HuH-7.5 (cell line): ENCODE measurements around the gene CBFA2T3.

Experiments used
- DNase-seq: peaks from one replicate; pipeline ENCODE4 v3.0.0; 2011; ENCODE audit warnings: low spot score

The CBFA2T3 gene

DNA sequence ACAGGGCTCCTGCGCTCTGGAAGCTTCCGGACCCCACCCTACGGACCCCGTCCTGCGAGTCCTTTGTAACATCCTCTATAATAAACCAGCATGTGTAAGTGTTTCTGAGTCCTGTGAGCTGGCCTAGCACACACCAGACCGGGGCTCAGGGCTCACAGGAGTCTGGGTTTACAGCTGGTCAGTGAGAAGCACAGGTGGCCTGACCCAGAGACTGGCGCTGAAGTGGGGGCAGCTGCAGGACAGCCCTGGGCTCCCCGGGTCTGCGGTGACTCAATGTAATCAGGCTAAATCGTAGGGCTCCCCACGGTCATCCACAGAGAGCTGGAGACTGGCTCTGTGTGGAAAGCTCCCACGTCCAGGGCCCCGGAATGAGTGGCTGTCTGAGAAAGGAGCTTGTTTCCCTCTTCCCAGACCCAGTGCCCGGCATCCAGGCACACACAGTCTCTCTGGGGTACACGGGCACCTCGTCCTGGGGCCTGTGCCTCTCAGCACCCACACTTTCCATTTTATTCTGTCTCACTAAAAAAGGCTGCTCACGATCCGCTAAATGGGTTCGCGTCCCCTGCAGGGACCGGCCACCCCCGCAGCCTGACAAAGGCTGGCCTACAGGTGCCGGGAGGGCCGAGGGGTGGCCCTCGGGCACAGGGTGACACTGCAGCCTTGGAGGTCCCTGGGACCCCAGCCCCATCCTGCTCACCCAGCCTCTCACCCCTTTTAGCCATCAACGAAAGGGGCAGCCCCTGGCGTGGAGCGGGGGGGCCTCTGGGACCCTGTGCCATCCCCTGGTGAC lies 18.9 kb upstream of the CBFA2T3 start:
- DNase-seq, result no peak

DNA sequence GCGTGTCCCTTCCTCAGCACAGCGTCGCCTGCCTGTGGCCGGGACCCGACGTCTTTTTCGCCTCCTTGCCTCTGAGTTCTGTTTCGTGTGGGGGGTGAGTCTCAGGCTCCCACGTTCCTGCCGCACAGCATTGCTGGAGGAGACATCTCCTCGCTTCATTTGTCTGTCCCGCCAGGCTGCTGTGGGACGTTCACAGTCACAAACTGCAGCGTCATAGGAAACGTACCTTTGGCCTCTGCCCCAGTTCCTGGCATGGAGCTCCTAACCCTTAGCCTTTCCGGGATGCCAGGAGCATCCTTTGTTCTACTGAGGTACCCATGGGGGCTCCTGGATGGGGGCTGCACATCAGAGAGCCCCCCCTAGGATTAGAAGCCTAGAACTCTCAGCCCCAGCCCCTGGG lies 18.2 kb upstream of the CBFA2T3 start:
- no peak for DNase-seq

DNA sequence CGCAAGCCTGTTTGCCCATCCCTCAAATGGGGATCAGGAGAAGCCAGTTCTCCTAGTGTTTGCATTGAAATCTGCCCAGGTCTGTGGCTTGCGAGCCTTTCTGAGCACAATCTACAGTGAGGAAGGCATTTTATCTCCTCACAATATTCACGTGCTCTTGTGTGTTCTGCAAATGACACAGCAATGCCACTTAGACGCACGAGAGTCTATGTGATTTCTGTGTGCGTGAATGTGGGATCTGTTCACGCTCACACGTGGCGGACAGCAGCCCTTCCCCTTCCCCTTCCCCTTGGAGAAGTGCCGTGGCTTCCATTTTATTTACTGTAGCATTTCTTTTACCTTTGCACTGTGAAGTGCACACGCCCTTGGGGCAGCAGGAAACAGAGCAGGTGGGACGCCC lies 17.7 kb upstream of the CBFA2T3 start:
- no peak for DNase-seq

DNA sequence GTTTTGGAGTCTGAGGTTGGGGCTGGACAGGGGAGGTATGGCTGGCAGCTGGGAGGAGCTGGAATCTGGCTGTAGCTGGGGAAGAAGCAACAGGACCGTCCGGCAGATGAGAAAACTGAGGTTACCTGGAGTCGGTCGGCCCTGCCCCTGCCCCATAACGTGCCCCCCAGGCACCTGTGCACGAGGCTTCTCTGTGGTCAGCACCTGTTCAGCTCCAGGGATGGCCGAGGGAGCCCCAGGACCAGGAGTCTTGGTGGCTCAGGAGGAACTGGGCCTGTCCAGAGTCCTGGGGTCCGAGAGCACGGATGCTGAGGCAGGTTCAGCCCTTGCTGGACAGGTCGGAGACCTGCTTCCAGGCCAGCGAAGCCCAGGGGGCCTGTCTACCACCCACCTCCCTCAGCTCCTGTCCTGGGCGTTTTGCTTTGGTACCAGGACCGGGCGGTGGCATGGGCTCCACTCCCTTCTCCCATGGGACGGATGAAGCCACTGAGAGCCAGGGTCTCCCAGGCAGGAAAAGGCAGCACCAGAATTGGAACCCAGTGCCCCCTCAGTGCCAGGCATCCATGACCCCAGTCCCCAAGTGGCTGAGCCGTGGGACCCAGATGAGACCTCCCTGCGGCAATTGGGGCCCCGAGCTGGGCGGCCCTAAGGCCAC lies 17.1 kb upstream of the CBFA2T3 start:
- DNase-seq, result no peak

DNA sequence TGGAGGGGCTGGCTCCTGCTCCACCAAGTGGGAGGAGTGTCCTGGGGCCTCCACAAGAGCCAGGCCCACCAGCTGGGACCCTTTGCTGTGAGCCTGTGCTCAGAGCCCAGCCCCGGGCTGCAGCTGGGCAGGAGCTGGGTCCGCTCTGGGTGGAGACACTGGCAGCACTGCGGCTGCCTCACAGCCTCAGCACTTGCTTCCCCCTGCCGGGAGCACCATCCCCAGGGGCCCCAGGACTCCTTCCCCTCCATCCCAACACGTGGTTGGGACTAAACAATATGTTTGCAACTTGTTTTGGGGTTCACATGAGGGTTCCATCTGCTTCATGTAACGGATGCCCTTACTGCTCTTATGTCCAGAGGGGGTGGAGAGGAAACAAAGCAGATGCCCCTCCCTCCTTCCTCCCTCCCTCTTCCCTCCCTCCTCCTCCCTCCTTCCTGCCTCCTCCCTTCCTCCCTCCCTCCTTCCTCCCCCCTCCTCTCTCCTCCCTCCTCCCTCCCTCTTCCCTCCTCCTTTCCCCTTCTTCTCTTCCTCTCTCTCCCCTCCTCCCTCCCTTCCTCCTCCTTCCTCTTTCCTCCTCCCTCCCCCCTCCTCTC lies 16.3 kb upstream of the CBFA2T3 start:
- DNase-seq, result no peak

DNA sequence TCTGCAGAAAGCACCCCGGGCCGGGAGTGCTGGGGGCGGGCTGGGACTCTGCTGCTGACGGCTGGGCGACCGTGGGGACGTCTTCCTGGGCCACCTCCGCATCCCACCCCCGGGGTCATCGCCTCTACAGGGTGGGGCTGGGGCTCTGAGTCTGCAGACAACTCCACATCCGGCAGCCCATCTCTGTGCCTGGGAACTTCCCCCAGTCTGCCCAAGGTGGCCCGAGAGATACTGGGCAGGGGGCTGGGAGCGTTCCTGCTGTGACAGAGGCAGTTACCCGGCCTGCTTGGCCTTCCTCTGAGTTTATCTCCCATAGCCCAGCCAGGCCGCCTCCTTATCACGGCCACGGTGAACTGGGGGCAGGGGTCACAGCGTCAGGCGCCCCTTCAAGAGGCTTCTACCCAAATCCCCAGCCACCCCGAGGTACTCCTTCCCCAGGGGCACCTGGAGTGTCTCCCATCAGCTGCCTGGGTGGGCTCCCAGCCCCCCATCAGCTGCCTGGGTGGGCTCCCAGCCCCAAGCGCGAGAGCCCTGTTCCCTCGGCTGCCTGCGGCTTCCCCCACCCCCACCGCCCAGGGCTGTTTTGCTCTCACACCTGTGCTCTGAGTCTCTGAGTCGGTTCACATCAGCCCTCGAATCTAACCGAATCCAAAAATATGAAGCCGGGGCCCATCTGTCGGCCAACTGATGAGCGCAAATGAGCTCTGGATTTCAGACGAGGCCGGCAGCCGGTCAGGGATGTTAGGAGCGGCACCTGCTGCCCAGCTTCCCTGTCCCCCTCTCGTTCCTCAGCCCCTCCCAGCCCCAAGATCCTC lies 15.6 kb upstream of the CBFA2T3 start:
- DNase-seq, result no peak

DNA sequence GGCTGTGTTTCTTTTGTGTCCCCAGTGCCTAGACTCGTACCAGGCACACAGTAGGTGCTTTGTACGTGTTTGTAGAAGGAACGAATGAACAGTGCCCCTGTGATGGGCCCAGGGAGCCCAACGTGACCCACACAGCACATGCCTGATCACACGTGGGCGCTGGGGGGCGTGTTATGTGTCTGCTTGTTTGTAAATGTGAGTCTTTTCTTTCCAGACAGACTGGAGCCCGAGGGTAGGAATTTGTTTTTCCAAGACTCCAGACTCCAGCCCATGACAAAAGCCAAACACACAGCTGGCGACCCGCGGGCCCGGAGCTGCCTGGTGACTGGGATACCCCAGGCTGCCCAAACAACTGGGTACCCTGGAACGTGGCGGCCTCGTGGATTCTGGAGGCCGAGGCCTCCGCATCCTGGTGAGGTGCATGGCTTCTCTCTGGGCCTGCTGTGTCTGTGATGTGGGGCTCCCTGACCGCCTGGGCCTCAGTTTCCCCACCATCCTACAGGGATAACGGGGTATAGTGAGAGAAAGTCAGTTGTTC lies 14.9 kb upstream of the CBFA2T3 start:
- DNase-seq, result no peak

DNA sequence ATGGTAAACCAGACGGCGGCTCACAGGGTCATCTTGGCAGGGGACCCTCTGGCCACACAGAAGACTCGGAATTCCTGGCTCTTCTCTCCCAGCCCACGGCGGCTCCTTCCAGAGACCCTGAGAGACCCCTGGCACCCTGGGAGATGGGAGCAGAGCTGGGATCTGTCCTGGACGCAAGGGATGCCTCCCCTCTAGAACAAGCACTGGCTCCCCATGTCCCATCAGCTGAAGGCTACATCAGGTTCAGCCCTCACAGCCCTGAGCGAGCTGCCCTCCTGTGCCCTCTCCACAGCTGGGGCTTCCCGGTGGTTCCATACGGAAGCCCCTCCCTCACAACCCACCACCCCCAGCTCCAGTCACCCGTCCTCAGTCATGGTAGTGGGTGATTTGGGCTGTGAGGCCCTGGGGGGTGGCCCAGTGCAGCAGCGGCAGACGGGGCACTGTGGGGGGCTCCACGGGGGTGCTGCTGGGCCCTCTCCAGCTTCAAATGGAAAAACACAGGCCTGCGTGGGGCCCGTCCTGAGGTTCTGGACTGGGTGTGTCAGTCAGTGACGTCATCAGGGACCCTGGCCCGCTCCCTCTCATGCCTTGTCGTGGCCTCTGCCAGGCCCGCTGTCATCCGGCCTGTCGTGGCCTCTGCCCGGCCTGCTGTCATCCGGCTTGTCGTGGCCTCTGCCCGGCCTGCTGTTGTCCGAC lies 13.0 kb upstream of the CBFA2T3 start:
- no peak for DNase-seq

DNA sequence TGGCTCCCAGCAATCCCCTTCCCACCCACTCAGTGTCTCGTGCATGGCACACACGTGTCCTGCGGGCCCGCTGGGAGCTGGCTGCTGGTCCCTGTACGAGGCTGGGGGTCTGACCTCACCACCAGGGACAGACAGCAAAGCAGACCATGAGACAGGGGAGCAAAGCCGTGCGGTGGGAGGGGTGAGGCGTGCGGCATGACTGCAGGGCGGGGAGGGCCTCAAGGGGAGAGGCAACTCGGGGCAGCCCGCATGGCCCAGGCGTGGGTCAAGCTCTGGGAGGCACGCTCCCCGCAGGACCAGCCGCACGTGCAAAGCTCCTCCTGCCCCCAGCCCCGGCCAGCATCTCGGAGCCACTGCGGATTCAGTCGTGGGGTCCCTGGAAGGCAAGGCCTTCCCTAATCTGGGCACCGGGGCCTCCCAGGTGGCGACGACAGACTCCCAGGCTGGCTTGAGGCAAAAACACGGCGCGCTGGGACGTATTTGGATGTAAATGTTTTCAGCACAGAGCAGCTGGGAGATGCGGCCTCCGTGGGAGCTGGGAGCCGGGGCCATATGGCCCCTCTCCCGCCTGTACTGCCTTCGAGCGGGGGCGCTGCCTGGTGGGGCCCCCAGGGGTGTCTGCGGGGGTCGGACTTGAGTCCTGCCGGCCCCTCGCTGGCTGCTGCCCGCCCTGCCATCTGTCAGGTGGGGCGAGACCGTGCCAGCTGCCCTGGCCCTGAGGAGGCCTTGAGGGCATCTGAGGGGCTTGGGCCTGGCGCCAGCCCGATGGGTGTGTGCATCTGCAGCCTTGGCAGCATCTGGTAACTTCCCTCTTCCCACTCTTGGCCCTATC lies 12.2 kb upstream of the CBFA2T3 start:
- DNase-seq, result no peak

DNA sequence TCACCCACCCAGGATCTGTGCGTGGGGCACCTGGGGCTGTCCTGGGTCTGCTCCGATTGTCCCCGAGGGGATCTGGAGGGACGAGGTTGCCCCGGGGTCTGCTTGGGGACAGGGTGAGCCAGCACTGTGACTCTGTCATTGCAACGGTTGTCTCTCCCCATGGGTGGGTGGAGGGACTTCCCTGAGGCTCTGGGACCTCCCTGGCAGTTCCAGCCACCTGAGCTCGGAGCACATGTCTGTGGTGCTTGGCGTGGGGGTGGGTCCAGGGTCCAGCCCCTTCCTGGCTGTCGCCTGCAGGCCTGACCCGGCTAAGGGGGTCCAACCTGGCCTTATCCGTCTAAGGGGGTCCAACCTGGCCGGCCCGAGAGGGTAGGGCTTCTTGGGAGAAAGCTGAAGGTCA lies 8.5 kb upstream of the CBFA2T3 start:
- no peak for DNase-seq

DNA sequence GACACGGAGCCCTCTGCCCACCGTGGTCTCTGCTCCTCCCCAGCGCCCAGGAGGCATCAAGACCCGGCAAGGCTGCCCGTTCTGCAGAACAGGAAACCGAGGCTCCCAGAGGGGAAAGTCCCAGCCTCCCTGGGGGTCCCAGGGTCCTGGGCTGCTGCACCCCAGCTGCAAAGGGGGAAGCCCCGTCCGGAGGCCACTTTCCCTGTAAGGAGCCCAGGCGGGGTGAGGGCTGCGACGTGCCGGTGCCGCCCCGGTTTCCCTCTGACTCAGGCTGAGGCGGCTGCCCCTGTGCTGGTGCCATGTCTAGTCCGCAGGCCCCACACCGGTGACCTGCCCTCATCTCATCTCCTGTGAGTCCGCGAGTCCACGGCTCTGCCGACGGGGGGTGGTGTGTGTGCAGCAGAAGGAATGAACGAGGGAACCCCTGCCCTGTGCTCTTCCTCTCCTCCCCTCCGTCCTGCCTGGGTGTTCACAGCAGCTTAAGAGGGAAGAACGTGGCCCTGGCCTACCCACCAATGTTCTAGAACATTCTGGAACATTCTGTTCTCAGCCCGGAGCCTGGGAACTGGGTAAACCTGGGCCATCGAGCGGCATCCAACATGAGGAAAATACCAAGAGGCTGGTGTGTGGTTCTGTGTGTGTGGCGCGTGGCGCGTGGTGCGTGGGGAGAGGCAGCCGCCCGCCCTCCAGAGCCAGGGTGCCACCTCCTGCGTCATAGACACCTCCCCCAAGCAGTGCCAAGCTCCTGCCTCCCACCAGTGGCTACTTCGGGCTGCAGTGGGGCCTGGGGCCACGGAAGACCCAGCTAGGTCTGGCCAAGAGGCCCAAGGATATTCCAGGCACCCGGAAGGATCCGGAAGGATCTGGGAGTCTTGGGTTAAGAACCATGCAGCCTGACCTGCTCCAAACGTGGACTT lies 7.0 kb upstream of the CBFA2T3 start:
- DNase-seq, result no peak

DNA sequence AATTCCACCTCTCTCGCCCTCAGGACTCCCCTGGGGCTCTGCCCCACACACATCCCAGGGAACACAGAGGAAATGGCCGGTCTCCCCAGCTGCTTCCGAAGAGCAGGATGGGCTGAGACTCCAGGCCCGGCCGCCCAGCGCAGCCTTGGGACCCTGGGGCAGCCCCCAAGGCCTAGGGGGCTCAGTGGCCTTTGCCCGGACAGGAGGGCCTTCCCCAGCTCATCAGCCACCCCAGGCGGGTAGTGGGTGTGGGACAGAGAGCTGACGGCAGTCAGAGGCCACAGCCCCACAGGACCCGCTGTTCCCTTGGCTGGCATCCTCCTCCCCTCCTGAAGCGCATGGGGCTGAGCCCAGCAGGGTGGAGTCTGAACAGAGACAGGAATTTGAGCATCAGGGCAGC lies 6.2 kb upstream of the CBFA2T3 start:
- no peak for DNase-seq

DNA sequence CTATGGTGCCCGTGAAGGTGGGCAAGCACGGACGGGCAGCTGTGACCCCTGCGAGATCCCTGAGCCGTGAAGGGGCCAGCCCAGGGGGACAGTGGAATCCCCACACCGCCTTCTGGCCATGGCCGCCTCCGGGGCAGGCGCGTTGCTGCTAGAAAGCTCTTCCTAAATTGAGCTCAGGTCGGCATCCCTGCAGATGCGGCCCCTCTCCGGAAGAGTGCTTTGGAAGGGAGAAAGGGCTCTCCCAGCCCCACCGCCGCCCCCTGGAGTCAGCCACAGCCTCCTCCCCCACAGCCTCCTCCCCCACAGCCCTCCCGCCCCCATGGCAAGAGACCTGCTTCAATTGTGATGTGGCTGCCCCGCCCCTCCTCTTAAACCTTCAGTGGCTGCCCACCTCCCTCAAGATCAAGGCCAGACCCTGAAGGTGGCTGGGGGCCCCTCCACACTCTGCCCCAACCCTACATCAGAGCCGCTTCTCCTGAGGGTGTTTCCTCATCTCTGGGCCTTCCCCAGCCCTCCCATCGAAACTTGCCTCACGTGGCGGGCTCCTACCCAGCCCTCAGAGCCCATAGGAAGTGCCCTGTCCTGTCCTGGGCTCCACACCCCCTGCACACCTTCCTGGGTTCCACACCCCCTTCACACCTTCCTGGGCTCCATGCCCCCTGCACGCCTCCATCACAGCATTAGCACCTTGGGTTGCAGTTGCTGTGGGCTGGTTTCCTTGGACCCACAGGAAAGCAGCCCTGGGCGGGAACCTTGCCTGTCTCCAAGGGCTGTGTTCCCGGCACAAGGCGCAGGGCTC lies 5.5 kb upstream of the CBFA2T3 start:
- DNase-seq, result no peak

DNA sequence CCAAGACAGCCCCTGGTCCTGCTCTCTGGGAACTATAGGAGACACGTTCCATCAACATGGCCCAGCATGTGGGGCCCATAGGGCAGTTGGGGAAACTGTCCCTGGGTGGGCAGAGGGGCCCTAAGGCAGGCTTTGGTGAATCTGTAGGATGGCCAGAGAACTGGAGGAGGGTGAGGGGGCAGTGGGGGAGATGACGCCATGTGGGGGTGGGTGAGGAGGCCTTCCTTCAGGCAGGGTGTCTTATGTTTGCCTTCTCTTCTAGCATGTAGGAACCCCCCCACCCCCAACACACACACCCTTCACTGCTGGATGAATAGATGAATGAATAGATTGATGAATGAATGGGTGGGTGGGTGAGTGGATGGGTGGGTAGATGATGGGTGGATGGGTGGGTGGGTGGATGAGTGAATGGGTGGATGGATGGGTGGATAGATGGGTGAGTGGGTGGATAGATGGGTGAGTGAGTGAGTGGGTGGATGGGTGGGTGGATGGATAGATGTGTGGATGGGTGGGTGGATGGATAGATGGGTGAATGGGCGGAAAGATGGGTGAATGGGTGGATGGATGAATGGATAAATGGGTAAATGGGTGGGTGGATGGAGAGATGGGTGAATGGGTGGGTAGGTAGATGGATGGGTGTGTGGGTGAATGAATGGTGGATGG lies 2.5 kb upstream of the CBFA2T3 start:
- no peak for DNase-seq

DNA sequence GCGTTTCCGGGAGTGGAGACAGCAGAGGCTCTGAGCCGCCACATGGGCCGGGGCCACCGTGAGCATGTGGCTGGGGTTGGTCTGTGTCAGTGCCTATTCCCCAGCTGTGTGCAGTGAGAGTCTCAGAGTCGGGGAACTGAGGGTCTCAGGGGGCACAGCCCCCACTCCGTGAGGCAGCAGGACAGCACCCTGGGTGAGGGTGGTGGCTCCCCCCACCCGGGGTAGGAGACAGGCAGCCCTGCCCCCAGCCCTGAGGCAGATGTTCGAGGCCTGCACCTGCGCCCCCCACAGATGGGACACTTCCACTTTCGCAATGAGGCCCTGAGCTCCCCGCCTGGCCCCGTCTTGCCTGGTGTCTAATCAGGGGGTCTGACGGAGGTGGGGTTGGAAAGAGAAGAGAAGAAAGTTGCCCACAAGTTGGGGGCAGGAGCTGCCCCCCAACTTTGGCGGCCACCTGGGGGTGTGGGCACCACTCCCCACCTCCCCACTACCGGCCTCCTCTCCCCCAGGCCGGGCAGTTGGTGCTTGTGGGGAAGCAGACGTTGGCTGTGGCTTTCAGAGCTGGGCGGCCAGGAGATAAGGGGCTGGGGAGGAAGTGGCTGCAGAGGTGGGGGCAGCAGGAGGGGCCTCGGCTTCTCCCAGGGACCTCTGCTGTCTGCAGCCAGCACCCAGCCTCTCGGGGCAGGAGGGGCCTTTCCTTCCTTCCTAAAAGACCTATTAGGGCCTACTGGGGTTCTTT lies 1.8 kb upstream of the CBFA2T3 start:
- no peak for DNase-seq

DNA sequence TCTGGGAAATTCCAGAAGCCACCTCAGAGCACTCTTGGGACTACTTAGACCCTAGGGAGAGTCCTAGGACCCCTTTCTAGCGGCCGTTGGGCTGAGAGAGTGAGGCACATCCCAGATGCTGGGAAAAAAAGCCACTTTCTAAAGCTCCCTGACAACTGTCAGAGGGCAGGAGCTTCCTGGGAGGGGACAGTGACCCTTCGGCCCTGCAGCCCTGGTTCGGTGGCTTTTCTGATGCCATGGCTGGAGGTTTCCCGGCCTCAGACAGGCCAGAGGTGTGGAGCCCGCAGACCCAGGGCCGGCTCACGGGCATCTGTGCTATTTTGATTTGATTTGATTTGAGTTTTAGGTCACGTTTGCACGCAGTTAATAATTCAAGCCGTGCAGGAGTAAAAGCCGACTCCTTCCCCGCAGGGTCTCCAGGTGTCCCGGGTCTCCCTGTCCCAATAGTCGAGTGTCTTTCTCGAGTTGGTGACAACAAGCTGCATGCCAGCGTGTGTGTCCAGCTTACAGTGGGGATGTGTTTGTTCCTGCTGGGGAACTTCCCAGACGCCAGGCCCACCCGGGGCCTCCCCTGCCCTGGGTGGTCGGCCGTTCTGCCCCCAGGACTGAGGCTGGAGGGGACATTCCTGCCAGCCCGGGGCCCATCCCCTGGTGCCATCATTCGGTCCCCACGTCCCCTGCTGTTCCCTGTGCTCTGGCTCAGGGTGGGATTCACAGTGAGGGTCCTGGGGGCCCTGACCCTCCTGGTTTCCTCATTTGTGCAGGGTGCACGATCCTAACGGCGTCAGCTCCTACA lies 1.0 kb upstream of the CBFA2T3 start:
- no peak for DNase-seq
